Activated CD4-positive, alpha-beta T cell treated with anti-CD3 and anti-CD28 coated beads, Interleukin-2, amount 50 U/mL, for 24 hours (primary cell): Measurements from ENCODE around the gene PAQR7.

Source experiments
- DNase-seq, 2 donors: peaks; one replicate each; pipeline ENCODE4 v3.0.0-alpha.2; 2020; ENCODE audit warnings: low read depth in 1 of 2, low spot score in 1 of 2

The PAQR7 gene

DNA sequence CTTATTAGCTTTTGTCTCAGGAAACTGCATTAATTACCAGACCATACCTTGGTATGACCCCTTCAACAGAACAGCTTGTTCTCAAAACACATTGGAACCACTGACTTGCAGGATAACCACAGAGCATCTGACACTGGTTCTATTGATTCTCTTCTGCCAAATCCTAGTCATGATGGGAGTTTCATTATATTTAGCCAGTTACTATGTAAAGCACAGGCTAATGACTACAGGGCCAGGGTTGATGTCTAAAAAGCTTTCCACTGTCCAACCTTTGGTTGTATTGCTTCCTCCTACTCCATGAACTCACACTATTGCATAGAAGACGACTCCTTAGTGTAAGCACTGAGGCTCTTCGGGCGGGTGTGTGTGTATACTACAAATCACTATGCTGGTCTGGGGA lies 27.0 kb upstream of the PAQR7 start:
- DNase-seq = no peak

- no peak for DNase-seq
Measured at GRCh38 chr1:25900219-25900618, 24.7 kb upstream of the PAQR7 start.

DNA sequence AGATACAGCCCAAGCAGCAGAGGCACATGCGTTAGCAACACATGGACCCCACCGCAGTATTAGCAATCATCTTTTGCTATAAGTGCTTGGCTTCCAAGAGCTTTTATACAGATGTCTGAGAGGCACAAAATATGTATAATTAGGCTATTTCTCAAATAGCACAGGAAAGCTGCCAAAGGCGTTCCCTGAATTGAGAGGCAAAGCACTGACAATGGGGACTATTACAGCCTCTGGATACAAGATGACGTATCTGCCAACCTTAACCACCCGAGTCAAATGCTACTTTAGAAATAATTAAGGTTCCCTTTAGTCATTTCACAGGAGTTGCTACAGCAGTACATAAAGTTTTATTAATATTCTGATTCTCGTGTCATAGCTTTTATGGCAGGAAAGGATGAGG lies 24.3 kb upstream of the PAQR7 start:
- no peak for DNase-seq

DNA sequence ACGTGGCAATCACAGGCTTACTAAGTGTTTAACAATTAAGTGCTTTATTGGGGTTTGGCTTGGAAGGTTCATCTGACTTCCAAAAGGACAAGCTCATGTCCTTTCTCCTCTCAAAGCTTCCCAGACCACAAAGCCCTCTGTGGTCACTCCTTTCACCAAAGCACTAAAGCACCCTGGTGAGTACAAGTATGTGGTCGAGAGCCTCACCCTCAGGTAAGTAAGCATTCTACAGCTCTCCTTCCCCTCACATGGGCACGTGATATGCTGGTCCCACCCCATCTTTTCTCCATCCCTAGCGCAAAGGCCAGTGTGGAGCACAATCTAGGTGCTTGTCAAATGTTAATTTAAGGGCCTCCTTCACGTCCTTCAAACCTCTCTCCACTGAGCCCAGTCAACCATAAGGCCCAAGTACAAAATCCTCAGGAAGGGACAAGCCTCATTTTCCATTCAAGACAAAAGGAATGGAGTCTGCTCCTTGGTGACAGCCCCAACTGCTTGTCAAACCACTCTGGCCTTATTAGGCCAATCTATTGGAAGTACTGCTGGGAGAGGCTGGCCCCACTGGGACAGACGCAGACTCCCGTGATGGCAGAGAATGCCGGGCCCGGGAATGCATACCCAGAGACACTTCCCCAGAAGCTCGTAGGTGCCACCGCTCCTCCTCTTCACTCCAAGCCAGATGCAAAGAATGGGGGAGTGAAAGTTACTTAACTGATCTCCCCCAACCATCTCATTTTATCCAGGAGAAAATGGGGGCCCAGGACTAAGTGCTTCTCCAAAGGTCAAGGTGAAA lies 22.9 kb upstream of the PAQR7 start:
- DNase-seq = no peak

DNA sequence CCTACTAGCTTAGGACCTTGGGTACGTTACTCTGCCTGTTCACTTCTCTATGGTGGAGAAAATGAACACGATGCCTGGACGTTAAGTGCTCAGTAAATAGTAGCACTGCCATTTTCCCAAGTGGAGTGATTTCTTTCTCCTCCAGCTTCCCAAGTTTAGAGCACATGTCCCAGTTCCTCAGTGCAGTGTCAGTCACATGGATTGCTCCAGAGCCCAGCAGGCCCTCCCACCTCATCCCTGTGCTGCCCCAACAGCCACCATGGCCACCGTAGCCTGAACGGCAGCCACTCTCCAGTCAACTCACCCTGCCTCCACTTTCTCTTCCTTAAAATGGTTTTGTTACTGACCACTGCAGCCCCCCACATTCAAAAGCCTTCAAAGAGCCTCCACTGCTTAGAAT lies 22.2 kb upstream of the PAQR7 start:
- DNase-seq = no peak

- no peak for DNase-seq
Measured at GRCh38 chr1:25896266-25896665, 20.8 kb upstream of the PAQR7 start.

- peak; percentile 72 to 87 for DNase-seq
Measured at GRCh38 chr1:25895365-25895990, 20.0 kb upstream of the PAQR7 start.

GRCh38 chr1:25893116-25893515 lies 17.6 kb upstream of the PAQR7 start:
- DNase-seq = no peak

DNA sequence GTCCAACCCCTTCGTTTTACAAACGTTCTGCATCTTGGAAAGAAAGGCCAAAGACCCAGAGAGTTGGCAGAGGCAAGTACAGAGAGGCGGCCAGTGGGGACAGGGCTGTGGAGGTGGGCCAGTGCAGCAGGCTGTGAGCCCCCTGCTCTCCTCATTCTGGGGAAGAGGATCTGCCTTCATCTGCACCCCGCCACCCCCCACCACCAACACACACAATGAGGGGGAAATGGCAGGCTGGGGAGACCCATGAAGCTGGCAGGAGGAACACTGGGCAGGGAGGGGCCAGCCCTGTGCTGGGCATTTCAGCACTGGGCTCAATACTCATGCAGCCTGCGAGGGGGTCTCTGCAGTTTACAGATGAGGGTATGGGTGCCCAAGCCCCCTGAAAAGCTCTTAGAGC lies 16.1 kb upstream of the PAQR7 start:
- DNase-seq = no peak

DNA sequence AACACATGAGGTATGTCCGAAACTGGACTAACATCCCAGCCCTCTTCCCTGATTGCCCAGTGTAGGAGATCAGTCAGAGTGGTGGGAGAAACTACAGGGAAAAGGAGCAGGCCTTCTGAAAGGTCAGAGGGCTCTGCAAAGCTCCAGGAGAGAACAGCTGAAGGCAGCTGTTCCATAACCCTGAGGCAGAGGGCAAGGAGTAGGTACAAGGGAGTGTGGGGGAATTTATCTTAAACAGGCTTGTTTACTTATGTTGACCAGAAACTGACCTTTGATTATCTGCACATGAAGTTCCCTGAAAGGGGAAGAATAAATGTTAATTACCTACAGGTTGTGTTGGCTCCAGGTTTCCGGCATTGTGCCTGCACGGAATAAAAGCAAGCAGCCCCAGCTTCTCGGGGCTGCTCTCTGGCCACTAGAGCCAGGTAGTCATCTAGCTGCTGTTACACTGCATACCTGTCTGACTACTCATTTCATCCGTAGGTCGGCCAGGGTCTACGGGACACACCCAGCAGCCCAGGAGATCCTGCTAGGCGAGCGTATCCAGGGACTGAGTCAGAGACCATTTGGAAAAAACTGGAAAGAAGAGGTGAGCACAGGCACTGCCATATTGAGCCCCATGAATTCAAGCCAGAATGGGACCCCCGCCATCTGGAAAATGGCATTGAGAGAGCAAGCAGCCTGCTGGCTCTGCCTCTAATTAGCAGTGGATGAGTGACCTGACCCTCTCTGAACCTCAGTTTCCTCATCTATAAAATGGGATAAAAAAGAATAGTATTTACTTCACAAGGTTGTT lies 14.9 kb upstream of the PAQR7 start:
- no peak for DNase-seq

DNA sequence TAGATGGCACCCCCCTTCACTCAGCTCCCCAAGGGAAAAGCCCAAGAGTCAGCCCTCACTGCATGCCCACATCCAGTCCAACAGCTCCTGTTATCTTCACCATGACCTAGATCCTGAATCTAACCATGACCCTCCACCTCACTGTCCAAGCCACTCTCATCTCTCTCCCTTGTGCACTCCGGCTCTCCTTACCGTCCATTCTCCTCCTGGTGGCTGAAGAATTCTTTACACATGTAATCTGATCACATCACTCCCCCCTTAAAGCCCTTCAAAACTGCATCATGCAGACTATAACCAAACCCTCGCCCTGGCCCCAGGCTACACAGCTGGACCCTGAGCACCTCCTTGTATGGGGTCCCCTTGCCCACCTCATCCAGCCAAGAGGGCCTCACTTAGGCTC lies 14.0 kb upstream of the PAQR7 start:
- DNase-seq = no peak

DNA sequence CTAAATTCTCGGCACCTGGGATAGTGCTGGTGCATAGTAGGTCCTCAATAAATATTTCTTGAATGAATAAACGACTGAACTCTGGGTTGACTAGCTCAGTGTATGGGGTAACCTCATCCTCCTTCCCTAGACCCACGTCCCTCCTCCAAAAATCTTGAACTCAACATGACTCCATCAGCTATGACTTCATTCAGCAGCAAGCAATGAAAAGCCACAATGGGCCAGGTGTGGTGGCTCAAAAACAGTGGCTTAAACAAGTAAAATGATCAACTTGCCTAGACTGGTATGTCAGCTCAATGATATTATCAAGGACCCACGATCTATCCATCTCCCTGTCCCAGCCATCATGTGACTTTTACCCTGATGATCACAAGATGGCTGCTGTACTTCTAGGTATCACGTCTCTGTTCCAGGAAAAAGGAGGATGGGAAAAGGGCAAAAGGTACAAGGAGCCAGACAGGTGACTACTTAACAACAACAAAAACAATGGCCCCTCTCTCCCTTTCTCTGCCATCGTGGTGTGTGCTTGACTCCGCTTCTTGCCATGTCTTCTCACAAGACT lies 13.0 kb upstream of the PAQR7 start:
- DNase-seq = no peak

DNA sequence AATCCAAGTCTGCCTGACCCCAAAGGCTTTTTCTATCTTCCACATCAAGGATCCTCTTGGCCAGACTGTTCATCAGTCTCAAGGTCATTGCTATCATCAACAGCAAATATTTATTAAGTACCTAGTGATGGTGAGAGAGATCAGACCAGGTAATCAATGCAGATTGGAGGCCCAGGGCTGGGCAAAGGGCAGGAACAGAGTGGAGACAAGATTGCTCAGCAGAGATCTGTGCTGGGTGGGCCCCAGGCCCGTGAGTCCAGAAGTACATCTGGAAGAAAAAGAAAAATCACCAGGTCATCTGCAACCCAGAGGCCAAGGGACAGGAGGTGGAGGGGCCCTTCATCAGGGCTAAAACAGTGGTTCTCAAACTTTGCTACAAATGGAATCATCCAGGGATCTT lies 10.1 kb upstream of the PAQR7 start:
- DNase-seq = no peak

DNA sequence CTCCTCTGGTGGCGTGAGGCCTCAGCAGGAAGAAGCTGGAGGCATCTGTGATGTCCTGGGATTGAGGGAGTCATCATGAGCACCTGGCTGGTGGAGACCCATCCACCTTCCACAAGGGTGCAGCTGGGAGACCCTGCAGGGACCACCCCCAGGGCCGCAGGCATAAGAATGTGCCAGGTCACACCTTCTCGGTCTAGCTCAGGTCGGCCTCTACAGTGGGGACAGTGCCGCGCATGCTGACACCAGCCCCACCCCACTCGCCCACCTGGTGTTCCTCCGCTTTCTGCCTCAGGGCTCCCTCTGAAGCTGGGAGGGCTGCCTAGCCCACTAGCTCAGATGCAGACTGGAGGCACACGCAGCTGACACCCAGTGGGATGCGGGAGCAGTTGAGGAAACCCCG lies 5.8 kb upstream of the PAQR7 start:
- no peak for DNase-seq

DNA sequence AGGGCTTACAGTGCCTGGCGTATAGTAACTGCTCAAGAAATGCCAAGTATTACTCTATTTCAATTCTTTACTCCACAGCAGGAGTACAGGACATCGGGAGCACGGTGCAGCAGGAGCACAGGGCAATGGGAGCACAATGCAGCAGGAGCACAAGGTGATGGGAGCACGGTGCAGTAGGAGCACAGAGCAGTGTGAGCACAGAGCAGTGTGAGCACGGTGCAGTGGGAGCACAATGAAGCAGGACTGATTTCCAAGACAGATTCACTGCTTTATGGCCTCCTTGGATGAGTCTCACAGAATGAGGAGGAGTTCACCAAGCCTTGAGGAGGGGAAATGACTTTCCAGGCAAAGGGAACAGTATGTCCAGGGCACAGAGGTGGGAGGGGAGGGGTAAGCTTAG lies 5.0 kb upstream of the PAQR7 start:
- no peak for DNase-seq

- no peak for DNase-seq
Measured at GRCh38 chr1:25879675-25880074, 4.2 kb upstream of the PAQR7 start.

DNA sequence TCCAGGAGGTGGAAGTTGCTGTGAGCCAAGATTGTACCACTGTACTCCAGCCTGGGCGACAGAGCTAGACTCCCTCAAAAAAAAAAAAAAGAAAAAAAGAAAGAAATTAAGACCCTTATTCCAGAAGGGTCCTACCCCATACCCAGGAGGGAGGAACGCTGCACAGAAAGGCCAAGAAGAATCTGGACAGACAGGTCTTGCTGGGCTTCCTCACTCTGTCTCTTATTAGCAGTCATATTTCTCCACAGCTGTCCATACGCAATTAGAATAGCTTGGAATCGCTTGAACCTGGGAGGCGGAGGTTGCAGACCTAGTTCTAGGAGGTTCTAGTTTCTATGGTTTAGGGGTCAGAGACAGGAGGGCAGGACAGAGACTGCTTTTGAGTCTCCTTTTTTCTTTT lies 3.2 kb upstream of the PAQR7 start:
- no peak for DNase-seq

GRCh38 chr1:25877155-25877554 lies 1.6 kb upstream of the PAQR7 start:
- DNase-seq = no peak

- DNase-seq = no peak
Measured at GRCh38 chr1:25876693-25877077, 1.2 kb upstream of the PAQR7 start.

DNA sequence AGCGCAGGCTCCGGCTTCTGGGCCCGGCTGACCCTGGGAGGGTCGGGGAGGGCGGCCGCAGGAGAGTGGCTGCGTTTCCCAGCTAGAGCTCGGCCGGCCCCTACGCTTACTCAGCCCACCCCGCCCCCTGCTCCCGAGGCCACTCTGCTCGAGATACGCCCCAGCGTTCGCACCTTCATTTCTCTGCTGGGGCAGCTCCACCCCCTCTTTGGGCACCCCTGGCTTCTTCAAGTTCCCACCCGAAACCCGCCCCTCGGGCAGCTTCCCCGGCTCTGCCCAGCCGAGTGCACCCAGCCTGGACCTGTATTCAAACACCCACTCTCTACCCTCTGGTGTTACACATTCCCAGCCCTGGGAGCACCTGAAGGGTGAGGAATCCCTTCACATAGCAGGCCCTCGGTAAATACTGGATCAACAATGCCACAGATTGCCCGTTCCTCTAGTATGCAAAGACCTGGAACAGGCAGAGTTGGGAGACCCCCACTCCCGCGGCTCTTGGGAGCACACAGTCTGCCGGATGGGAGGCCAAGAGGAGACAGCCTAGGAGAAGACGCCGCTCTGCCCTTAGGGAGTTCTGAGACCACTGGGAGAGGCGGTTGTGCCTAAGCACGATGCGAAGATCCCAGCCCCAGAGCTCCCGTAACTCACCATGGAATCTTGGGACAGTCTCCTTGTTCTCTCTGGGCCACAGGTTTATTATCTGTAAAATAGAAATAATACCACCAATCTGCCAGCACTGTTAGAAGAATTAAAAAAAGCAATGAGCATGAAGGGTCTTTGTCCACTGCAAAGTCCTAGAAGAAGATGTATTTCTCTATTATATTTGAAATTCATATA lies 566 bp upstream of the PAQR7 start:
- DNase-seq = no peak

GRCh38 chr1:25874635-25875153 lies 814 bp downstream of the PAQR7 start:
- DNase-seq = no peak
